Measurements from ENCODE around the gene C2orf81.

DNA sequence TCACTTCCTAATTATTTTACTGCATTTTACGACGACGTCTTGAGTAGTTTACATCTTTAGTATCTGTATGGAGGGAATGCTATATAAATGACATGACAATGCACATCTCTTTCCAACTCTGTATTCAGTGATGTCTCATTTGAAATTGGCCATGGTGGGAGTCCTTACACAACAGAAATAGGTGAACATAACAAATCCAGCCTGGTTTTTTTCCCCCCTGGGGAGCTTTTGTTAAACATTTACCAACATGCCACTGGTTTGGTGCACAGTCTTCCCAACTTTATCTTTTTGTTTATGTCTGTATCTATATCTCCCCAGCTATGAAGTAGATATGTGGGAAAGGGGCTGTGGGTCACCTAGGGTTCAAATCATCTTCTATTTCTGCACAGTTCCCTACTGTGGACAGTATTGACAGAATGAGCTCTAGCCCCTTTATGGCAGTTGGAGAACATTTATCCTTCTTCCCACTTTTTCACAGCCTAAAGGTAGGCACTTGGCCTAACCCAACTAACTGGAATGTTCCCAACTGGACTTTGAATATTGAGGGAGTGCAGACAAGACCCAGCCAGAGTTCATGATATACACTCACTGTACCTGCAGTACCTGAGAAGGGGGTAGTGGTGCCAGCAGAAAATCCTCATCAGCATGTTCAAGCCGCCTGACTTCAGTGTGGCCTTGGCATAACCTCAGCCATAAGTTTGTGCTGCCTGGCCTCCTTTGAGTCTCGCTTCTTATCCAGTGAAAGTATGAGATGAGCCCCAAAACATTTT lies 26.0 kb upstream of the C2orf81 start:
- TF ChIP-seq, protein P1, sequence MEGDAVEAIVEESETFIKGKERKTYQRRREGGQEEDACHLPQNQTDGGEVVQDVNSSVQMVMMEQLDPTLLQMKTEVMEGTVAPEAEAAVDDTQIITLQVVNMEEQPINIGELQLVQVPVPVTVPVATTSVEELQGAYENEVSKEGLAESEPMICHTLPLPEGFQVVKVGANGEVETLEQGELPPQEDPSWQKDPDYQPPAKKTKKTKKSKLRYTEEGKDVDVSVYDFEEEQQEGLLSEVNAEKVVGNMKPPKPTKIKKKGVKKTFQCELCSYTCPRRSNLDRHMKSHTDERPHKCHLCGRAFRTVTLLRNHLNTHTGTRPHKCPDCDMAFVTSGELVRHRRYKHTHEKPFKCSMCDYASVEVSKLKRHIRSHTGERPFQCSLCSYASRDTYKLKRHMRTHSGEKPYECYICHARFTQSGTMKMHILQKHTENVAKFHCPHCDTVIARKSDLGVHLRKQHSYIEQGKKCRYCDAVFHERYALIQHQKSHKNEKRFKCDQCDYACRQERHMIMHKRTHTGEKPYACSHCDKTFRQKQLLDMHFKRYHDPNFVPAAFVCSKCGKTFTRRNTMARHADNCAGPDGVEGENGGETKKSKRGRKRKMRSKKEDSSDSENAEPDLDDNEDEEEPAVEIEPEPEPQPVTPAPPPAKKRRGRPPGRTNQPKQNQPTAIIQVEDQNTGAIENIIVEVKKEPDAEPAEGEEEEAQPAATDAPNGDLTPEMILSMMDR (IDR thresholded peaks at IDR 0.05) = no peak
- TF ChIP-seq, protein P2, sequence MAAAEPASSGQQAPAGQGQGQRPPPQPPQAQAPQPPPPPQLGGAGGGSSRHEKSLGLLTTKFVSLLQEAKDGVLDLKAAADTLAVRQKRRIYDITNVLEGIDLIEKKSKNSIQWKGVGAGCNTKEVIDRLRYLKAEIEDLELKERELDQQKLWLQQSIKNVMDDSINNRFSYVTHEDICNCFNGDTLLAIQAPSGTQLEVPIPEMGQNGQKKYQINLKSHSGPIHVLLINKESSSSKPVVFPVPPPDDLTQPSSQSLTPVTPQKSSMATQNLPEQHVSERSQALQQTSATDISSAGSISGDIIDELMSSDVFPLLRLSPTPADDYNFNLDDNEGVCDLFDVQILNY (CRISPR knock-in tag; IDR thresholded peaks at IDR 0.05) = no peak

Measured in WTC11 (cell line).